ENCODE results near the gene CACNB2. TPM values are rescaled to one million over a fixed set of nuclear protein-coding genes. Genes with fewer than 3 reads are reported as not detected.

Gene CACNB2
- total and polyA plus RNA-seq, 2 donors (not counting 3 experiments of a cell fraction or from before 2014, with no cell fraction given): not detected

GRCh38 chr10:18474118-18474455, 333.9 kb downstream of the CACNB2 start:
- intact Hi-C loops (cut with micrococcal nuclease): no loop called here
- no peak overlapping the region for H2AFZ ChIP-seq (ENCODE audit: low read depth, low read length)
- H4K20me1 ChIP-seq (replicated peaks; ENCODE audit: control insufficient read depth, extremely low read depth, insufficient read depth, low read length): no peaks in the 10 kb centered on the region
- no peaks in the 10 kb centered on the region for H3K9me1 ChIP-seq (replicated peaks; ENCODE audit: control insufficient read depth, extremely low read depth, insufficient read depth, low read length)
- H3K4me1 ChIP-seq (ENCODE audit: control insufficient read depth, extremely low read depth, insufficient read depth, low read length): no peaks in the 10 kb centered on the region
- H3K27ac ChIP-seq (ENCODE audit: insufficient read depth, low read depth, low read length): no peak overlapping the region
- no peak overlapping the region for H3K4me2 ChIP-seq (ENCODE audit: insufficient read depth, low read length)
- FAIRE-seq (no peak), DNase-seq (ENCODE audit: low read depth, low spot score) (no peak)
- H3K27me3 ChIP-seq (ENCODE audit: control insufficient read depth in 2 of 2, insufficient read depth in 2 of 2, low read length in 2 of 2): no peaks in the 10 kb centered on the region
- BruUV-seq (replicated peaks): no TSS peak
- H3K4me3 ChIP-seq (replicated peaks in 1 of 3; ENCODE audit: insufficient read depth in 1 of 3, low read depth in 1 of 3, low read length in 3 of 3): no peak overlapping the region
- H3K9me3 ChIP-seq (replicated peaks; ENCODE audit: control insufficient read depth, insufficient read depth, low read length): no peaks in the 10 kb centered on the region
- no peaks in the 10 kb centered on the region for H3K79me2 ChIP-seq (ENCODE audit: control insufficient read depth, insufficient read depth, low read length)
- no peaks in the 10 kb centered on the region for H3K36me3 ChIP-seq (ENCODE audit: control insufficient read depth in 2 of 2, extremely low read depth in 1 of 2, insufficient read depth in 2 of 2, low read length in 2 of 2)
- ChIA-PET CTCF (no interaction called here), POLR2A (no interaction called here)
- dilution Hi-C loops (cut with MboI; ENCODE audit: extremely low pct_ligation_motif_present, low sequenced_read_pairs): no loop called here
- no peak for TF ChIP-seq POLR2AphosphoS5 (IDR thresholded peaks at IDR 0.05; ENCODE audit: insufficient read depth, low read depth, low read length)
- no peak for TF ChIP-seq EZH2 (IDR thresholded peaks at IDR 0.05; ENCODE audit: borderline replicate concordance, low read depth, low read length, severe bottlenecking)
- no peak for TF ChIP-seq CTCF (IDR thresholded peaks at IDR 0.05; ENCODE audit: extremely low read depth in 1 of 2, insufficient read depth in 1 of 2, low read depth in 1 of 2, low read length in 2 of 2)
- no peak for TF ChIP-seq JUN (IDR thresholded peaks at IDR 0.05; ENCODE audit: borderline replicate concordance, insufficient read depth, insufficient read length, low read depth)
- no peak overlapping the region for H3K9ac ChIP-seq (replicated peaks; ENCODE audit: extremely low read depth, insufficient read depth, low read length)

DNA sequence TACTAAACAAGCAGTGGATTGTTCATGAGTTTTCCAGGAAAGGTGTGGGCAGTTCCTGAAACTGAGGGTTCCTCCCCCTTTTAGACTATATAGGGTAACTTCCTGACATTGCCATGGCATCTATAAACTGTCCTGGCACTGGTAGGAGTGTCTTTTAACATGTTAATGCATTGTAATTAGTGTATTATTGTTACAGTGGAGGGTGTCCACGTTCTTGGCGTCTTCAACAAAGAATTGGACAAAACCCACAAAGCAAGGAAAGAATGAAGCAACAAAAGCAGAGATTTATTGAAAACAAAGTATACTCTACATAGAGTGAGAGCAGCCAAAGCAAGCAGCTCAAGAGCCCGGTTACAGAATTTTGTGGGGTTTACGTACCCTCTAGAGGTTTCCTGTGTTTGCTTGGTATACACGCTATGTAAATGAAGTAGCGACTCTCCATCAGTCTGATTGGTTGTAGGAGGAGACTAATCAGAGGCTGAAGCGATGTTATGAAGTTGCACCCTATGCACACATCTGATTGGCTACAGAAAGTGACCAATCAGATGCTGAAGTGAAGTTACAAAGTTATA, 335.9 kb downstream of the CACNB2 start:
- Histone ChIP-seq H3K4me1 (ENCODE audit: control insufficient read depth, extremely low read depth, insufficient read depth, low read length) (no peaks in the 10 kb centered on the region), H3K79me2 (ENCODE audit: control insufficient read depth, insufficient read depth, low read length) (no peaks in the 10 kb centered on the region), H3K9ac (replicated peaks; ENCODE audit: extremely low read depth, insufficient read depth, low read length) (no peak overlapping the region), H4K20me1 (replicated peaks; ENCODE audit: control insufficient read depth, extremely low read depth, insufficient read depth, low read length) (no peaks in the 10 kb centered on the region), H3K4me3 (replicated peaks in 1 of 3; ENCODE audit: insufficient read depth in 1 of 3, low read depth in 1 of 3, low read length in 3 of 3) (no peak overlapping the region), H3K9me3 (replicated peaks; ENCODE audit: control insufficient read depth, insufficient read depth, low read length) (no peaks in the 10 kb centered on the region), H3K27ac (ENCODE audit: insufficient read depth, low read depth, low read length) (no peak overlapping the region), H3K27me3 (ENCODE audit: control insufficient read depth in 2 of 2, insufficient read depth in 2 of 2, low read length in 2 of 2) (no peaks in the 10 kb centered on the region), H3K4me2 (ENCODE audit: insufficient read depth, low read length) (no peak overlapping the region), H3K9me1 (replicated peaks; ENCODE audit: control insufficient read depth, extremely low read depth, insufficient read depth, low read length) (no peaks in the 10 kb centered on the region), H3K36me3 (ENCODE audit: control insufficient read depth in 2 of 2, extremely low read depth in 1 of 2, insufficient read depth in 2 of 2, low read length in 2 of 2) (no peaks in the 10 kb centered on the region), H2AFZ (ENCODE audit: low read depth, low read length) (no peak overlapping the region)
- dilution Hi-C loops (cut with MboI; ENCODE audit: extremely low pct_ligation_motif_present, low sequenced_read_pairs) (no loop called here), intact Hi-C loops (cut with micrococcal nuclease) (no loop called here)
- DNase-seq (ENCODE audit: low read depth, low spot score) (no peak), FAIRE-seq (no peak)
- TF ChIP-seq CTCF (IDR thresholded peaks at IDR 0.05; ENCODE audit: extremely low read depth in 1 of 2, insufficient read depth in 1 of 2, low read depth in 1 of 2, low read length in 2 of 2): no peak
- TF ChIP-seq MYC (IDR thresholded peaks at IDR 0.05; ENCODE audit: low read depth, low read length): no peak
- TF ChIP-seq POLR2A (IDR thresholded peaks at IDR 0.05; ENCODE audit: low read depth, low read length): no peak
- TF ChIP-seq MAX (IDR thresholded peaks at IDR 0.05; ENCODE audit: insufficient read depth, insufficient read length): no peak
- no peak for TF ChIP-seq EZH2 (IDR thresholded peaks at IDR 0.05; ENCODE audit: borderline replicate concordance, low read depth, low read length, severe bottlenecking)
- no peak for TF ChIP-seq GATA2 (IDR thresholded peaks at IDR 0.05; ENCODE audit: insufficient read depth, insufficient read length, low read depth, low read length)
- no peak for TF ChIP-seq FOS (IDR thresholded peaks at IDR 0.05; ENCODE audit: borderline replicate concordance, insufficient read depth, low read length)
- CTCF ChIA-PET: no interaction called here
- POLR2A ChIA-PET: no interaction called here
- no TSS peak for BruUV-seq (replicated peaks)

Measured in endothelial cell of umbilical vein (primary cell).